WTC11 (cell line): ENCODE results near the gene PRKCZ.

Source experiments
- NFYB ChIP-seq: sonication (generic); formaldehyde crosslinking; conservative IDR thresholded peaks from 2 replicates; pipeline ENCODE4 v1.8.0; 2022; ENCODE audit warnings: low read depth, missing genetic modification reagents
- TF ChIP-seq, protein P1 (sequence below): fragments of 200-600 bp; IDR thresholded peaks from 2 replicates; pipeline ENCODE4 v1.8.0; 2022; ENCODE audit warnings: antibody characterized with exemption
- TF ChIP-seq, protein P2 (sequence below): sonication (generic); formaldehyde crosslinking; IDR thresholded peaks from 2 replicates; pipeline ENCODE4 v1.8.0; 2022; ENCODE audit warnings: mild to moderate bottlenecking, missing genetic modification reagents
- TF ChIP-seq, protein P3 (sequence below): sonication (generic); formaldehyde crosslinking; IDR thresholded peaks from 2 replicates; pipeline ENCODE4 v1.8.0; 2022; ENCODE audit warnings: mild to moderate bottlenecking, missing genetic modification reagents

DNA sequence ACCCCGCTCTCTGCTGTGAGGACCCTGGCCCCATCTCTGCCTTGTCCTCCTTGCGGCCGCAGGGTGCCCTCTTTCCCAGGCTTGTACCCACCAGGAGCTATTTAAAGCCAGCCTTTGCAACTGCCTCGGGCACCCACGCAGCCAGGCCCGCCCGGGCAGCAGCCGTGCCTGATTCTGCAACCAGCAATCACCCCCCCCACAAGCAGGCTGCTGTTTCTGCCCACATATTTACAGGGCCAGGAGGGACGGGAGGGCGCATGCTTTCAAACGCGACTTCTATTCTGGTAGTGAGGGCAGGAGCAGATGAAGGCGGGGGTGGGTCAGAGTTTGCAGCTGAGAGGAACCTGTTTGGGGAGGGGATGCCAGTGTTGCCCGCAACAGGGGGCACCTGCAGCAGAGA lies 17.5 kb upstream of the PRKCZ start:
- TF ChIP-seq, protein P1, sequence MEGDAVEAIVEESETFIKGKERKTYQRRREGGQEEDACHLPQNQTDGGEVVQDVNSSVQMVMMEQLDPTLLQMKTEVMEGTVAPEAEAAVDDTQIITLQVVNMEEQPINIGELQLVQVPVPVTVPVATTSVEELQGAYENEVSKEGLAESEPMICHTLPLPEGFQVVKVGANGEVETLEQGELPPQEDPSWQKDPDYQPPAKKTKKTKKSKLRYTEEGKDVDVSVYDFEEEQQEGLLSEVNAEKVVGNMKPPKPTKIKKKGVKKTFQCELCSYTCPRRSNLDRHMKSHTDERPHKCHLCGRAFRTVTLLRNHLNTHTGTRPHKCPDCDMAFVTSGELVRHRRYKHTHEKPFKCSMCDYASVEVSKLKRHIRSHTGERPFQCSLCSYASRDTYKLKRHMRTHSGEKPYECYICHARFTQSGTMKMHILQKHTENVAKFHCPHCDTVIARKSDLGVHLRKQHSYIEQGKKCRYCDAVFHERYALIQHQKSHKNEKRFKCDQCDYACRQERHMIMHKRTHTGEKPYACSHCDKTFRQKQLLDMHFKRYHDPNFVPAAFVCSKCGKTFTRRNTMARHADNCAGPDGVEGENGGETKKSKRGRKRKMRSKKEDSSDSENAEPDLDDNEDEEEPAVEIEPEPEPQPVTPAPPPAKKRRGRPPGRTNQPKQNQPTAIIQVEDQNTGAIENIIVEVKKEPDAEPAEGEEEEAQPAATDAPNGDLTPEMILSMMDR, result no peak
- TF ChIP-seq, protein P2, sequence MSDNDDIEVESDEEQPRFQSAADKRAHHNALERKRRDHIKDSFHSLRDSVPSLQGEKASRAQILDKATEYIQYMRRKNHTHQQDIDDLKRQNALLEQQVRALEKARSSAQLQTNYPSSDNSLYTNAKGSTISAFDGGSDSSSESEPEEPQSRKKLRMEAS (CRISPR knock-in tag), result no peak
- TF ChIP-seq, protein P3, sequence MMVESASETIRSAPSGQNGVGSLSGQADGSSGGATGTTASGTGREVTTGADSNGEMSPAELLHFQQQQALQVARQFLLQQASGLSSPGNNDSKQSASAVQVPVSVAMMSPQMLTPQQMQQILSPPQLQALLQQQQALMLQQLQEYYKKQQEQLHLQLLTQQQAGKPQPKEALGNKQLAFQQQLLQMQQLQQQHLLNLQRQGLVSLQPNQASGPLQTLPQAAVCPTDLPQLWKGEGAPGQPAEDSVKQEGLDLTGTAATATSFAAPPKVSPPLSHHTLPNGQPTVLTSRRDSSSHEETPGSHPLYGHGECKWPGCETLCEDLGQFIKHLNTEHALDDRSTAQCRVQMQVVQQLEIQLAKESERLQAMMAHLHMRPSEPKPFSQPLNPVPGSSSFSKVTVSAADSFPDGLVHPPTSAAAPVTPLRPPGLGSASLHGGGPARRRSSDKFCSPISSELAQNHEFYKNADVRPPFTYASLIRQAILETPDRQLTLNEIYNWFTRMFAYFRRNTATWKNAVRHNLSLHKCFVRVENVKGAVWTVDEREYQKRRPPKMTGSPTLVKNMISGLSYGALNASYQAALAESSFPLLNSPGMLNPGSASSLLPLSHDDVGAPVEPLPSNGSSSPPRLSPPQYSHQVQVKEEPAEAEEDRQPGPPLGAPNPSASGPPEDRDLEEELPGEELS (CRISPR knock-in tag), result no peak
- TF ChIP-seq NFYB (CRISPR knock-in tag), result no peak
